Measurements from ENCODE around the gene RAD52.
"Not testable (repeated sequence)": the region's sequence is repeated elsewhere in the genome, so short reads cannot be mapped to it uniquely, and the experiment has no call there.

Gene RAD52

DNA sequence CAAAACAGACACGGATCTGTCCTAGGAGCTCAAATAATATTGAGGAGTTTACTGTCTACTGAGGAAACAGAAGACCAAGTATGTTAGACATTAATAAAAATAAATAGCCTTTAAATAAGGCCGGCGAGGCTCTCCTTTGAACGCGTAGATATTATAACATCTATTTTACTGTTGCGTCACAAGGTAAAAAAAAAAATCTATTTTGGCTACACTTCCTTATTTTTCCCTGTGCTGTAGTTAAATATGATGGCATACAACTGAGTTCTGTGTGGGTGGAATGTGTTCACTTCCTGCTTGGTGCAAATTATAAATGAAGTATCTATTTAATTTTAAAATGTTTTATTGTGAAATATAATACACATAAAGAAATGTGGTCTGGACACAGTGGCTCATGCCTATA, 17.2 kb upstream of the RAD52 start:
- DNase-seq, result no peak

DNA sequence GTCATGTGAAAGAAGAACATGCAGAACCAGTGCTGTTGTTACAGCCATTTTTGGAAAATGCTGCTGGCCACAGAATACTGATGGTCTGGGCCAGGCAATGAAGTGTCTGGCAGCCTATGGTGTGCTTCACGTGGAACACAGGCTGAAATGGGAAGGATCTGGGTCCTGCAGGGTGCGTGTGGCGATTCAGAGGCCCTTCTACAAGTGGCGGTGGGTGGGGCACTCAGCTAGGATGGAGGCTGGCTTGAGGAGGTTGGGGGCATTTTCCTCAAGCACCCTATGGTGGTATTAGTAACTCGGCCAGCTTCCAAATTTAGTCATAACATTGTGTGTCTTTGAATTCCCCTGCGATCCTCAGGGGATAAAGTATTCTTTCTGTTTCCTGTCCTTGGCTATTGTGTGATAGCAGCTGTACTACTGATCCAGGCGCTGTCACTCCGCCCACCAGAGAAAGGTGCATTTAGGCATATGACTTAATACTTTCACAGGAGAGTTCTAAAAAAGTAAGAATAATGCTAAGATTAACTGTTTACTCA, 9.2 kb upstream of the RAD52 start:
- DNase-seq, result no peak

GRCh38 chr12:955939-956338, 6.4 kb upstream of the RAD52 start:
- no peak for DNase-seq

- DNase-seq, result no peak
Measured at GRCh38 chr12:954741-955140, 5.2 kb upstream of the RAD52 start.

- no peak for DNase-seq
Measured at GRCh38 chr12:953776-954175, 4.3 kb upstream of the RAD52 start.

DNA sequence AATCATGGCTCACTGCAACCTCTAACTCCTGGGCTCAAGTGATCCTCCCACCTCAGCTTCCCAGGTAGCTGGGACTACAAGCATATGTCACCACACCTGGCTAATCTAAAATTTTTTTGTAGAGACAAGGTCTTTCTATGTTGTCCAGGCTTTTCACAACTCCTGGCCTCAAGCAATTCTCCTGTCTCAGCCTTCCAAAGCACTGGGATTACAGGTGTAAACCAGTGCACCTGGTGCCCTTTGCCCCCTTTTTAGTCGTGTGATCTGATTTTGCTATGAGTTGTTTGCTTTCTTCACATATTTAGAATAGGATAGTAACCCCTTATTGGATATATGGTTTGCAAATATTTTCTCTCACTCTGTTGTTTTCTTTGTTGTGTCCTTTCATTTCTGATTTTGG, 1.7 kb upstream of the RAD52 start:
- no peak for DNase-seq

DNA sequence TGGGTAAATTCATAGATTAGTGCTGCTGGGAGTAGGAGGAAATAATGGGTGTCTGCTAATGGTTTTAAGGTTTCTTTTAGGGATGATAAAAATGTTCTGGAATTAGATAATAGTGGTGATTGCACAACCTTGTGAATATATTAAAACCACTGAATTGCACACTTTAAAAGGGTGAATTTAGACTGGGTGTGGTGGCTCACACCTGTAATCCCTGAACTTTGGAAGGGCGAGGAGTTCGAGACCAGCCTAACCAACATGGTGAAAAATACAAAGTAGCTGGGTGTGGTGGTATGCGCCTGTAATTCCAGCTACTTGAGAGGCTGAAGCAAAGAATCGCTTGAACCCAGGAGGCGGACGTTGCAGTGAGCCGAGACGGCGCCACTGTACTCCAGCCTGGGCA, 1.3 kb downstream of the RAD52 start:
- no peak for DNase-seq

DNA sequence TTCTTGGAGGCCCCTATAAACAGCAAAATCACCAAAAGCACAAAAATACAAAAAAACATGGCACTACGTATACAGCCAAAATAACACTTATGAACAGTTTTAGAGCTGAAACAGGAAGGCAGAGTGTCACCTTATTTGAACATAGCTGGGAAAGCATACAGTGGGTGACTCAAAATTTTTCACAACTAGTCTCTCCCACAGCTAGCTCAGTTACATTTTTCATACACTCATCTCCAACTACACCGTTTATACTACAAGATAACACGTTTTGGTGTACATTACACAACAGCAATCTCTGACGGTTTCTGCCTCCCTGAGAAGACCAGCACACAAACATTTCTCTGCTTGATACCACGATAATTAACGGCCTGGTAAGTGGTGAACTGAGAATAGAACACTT, 2.9 kb downstream of the RAD52 start:
- DNase-seq, result no peak

GRCh38 chr12:946212-946611, 3.3 kb downstream of the RAD52 start:
- DNase-seq, result no peak

DNA sequence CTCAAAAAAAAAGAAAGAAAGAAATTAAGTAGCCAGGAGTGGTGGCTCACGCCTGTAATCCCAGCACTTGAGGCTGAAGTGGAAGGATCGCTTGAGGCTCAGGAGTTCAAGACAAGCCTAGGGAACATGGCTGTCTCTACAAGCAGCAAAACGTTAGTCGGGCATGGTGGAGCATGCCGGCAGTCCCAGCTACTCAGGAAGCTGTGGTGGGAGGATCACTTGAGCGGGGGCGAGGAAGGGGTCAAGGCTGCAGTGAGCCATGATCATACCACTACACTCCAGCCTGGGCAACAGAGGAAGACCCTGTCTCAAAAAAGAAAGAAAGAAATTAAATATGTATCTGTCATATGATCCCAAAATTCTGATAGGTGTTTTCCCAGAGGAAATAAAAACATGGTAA, 5.3 kb downstream of the RAD52 start:
- no peak for DNase-seq

GRCh38 chr12:943051-943450, 6.4 kb downstream of the RAD52 start:
- no peak for DNase-seq

- no peak for DNase-seq
Measured at GRCh38 chr12:938810-939209, 10.7 kb downstream of the RAD52 start.

DNA sequence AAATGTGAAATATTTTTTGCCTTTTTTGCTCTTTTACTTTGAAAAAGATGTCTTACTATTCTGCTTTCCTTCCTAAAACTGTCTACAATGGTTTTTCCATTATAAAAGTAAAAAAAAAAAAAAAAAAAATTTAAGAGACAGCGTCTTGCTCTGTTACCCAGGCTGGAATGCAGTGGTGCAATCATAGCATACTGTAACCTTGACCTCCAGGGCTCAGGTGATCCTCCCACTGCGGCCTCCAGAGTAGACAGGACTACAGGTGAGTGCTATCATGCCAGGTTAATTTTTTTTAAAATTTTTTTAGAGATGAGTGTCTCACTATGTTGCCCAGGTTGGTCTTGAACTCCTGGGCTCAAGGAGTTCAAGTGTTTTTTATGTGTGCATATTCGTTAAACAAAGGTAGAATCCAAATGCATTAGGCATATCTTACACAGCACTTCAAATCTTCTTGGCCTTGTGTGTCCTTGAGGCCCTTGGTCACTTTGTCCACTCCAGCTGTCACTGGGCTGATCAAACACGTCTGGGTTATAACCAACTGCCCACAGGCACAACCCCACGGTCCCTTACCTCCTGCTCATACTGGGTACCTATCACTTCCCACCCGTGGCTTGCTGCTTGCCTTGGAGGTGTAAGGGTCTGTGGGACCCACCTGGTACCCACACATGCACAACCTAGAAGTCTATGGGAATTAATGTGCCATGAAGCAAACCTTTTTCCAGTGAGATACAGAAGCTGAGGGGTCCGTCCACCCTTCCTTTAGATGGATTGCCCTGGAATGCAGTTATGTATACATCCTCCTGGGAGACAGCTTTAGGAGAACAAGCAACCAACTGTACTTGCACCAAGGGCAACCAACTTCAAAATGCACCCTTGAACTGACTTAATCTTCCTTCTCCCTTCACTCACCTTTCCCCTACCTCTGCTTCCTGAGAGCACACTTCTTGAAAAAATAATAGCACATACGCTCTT, 12.8 kb downstream of the RAD52 start:
- DNase-seq, result no peak

- not testable (repeated sequence) for DNase-seq
Measured at GRCh38 chr12:935891-936290, 13.6 kb downstream of the RAD52 start.

DNA sequence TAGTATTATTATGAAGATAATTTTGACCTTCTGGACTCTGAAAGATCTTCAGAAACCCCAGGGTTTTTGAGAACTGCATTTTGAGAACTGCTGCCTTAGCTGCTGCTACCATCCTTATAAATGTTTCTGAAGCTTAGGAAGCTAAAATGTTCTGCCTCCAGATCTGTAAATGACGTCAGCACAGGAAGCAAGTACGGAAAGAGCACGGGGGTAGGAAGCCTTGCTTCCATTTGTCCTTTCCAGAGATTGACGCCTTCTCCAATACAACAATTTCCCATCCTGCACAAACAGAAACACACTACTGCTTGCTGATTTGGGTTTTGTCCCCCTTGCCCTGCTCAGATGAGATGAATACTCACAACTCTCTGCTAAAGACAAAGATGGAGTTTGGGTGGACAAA, 17.9 kb downstream of the RAD52 start:
- DNase-seq, result no peak

- no peak for DNase-seq
Measured at GRCh38 chr12:931060-931459, 18.4 kb downstream of the RAD52 start.

DNA sequence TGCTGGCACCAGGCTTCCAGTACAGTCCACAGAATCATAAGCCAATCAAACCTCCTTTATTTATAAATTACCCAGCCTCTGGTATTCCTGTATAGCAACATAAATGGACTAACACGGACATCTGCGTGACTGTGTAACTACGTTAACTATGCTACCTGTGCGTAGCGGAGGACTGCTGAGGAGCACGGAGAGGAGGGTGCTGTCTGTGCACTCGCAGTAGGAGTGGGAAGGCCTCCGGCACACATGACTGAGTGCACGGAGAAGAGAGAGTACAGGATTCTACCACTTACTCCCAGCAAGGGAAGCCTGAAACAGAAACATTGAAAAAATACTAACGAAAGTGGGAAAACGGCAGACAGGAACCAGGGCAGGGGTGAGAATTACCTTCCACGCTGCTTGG, 22.9 kb downstream of the RAD52 start:
- no peak for DNase-seq

DNA sequence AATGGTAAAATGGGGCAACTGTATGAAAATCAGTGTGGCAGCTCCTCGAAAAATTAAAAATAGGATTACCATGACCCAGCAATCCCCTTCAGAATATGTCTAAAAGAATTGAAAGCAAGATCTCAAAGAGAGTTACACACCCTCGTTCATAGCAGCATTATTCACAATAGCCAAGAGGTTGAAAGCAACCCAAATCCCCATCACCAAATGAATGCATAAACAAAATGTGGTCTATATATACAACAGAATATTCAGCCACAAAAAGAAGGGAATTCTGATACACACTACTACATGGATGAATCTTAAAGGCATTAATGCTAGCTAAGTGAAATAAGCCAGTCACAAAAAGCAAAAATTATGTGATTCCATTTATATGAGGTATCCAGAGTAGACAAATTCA, 27.2 kb downstream of the RAD52 start:
- DNase-seq, result no peak

GRCh38 chr12:920676-921075, 28.8 kb downstream of the RAD52 start:
- no peak for DNase-seq

DNA sequence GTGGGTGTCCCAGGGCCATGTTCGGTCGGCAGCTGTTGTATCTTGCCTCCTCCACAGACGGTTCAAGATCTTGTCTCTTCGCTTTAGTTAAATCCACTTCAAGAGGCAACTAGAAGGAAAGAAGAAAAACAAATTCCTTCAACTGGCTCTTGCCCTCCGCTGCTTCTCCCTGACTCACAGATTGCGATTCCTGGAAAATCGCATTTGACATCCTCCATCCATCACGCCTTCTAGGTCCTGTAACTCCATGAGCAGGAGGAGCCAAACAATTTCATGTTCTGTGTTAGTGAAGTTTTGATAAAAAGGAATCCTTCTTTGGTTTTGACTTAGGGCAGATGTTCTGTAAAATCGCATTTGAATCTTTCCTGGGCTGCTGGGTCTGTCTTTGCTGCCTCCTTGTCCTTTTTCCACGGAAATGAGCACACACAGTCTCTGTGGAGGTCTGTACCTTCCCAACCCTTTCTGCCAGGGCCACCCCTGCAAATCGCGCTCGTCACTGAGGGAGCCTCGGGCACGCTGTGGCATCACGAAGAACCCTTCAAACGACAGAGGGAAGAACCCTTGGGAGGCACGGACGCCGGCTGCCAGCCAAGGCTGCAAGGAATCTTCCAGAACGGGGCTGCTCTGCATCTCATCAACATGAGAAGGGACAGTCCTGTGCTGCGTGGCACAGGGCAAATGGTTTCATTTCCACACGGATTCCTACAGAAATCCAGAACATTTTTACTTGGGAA, 32.6 kb downstream of the RAD52 start:
- no peak for DNase-seq

GRCh38 chr12:916240-916639, 33.3 kb downstream of the RAD52 start:
- DNase-seq, result no peak

- DNase-seq, result no peak
Measured at GRCh38 chr12:915090-915489, 34.4 kb downstream of the RAD52 start.

DNA sequence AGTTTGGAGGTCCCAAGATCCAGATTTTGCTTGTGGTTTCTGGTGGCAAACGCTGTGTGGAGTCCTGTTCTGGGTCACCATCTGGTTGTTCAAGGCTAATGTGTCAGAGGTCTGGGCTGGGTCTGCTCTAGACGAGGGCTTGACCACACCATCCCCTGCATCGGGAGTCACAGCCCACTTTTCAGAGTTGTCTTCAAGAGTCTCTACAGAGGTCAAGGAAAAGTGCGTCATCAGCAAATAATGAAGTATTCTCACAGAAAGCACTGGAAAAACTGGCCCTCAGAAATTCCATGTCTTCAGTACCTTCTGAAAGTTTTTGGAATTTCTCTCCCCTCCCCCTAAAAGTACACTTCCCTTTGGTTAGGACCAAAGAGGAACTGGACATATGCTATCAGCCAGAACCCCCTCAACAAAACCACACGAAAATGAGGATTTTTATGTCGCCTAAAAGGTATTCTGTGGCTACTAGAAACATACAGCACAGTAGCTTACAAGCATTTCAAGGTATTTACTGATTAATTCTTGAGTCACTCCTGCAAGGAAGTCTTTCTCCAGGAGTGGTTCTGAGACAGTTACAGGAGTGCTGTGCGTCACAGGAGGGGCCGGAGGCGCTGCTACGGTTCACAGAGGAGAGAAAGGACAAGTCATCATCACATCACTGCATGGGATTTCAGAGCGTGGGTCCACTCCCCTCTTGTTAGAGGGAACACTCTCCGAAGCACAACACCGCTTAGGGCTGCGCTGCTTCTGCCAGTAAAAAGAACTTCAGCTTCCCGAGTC, 35.4 kb downstream of the RAD52 start:
- no peak for DNase-seq
